GM18873 (cell line): ENCODE data around the gene ESPL1.

Experiments
- ATAC-seq: cut with Tn5 transposase; IDR thresholded peaks from one replicate; pipeline ENCODE4 v1.9.1; 2021; ENCODE audit warnings: mild to moderate bottlenecking, moderate library complexity, moderate number of reproducible peaks; ENCODE audit not compliant: unreplicated experiment, low FRiP score

The ESPL1 gene

GRCh38 chr12:53333289-53333688, 65.2 kb downstream of the ESPL1 start:
- ATAC-seq: no peak

DNA sequence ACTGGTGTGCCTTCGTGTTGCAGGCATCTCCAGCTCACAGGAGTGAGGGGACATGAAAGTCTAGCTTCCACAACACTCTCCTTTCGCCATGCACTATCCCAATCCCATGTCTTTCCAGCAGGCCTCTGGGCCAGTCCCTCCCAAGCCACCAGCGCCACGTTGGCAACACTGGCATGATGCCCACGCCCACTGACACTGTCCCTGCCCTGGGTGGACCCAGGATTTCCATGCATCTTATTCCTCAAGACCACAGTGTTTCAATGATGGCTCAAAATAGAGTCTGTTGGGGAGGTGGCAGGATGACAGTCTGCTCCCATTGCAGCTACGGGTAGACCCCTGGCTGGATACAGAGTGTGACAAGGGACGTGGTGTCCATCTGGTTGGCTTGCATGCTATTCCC, 65.7 kb downstream of the ESPL1 start:
- no peak for ATAC-seq

- no peak for ATAC-seq
These were observed 66.7 kb downstream of the ESPL1 start for GRCh38 chr12:53334822-53335221.

DNA sequence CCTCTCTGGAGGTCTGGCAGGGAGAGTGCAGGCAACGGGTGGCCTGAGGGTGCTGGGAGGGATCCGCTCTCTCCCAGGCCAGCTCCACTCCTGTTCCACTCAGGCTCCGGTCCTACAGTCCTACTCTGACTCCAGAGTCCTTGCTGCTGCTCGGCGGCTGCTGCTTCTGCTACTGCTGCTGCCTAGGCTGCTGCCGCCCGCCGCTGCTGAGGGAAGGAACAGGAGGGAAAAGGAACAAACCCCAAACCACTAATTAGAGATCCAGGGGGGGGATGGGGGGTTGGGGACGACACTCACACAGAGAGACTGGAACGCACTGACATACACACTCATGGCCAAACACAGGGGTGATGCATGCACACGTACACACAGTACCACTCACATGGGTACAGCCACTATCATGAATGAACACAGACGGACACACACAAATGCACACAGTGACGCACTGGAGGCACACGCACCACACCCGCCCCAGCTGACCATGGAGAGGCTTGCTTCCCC, 68.1 kb downstream of the ESPL1 start, which contains the start of gene SP7:
SP7 (minus strand) TSS at position 174 of the 501 bp plus-strand sequence. CDS start 708 bp downstream, outside the sequence.
- ATAC-seq: no peak

GRCh38 chr12:53338017-53338416, 69.9 kb downstream of the ESPL1 start:
- no peak for ATAC-seq

- no peak for ATAC-seq
These were observed 70.8 kb downstream of the ESPL1 start for GRCh38 chr12:53338916-53339315.

GRCh38 chr12:53340398-53340797, 72.3 kb downstream of the ESPL1 start:
- ATAC-seq: no peak
